ENCODE results near the gene GGTA1. TPM values are rescaled to one million over a fixed set of nuclear protein-coding genes. Genes with fewer than 3 reads are reported as not detected.
"Not testable (repeated sequence)": the region's sequence is repeated elsewhere in the genome, so short reads cannot be mapped to it uniquely, and the experiment has no call there.

Gene GGTA1
- total RNA-seq, 1 experiment from 2014 or later: not detected

GRCh38 chr9:121527371-121527770 is 27.7 kb upstream of the GGTA1 start:
- H2AFZ ChIP-seq (ENCODE audit: low read length): no peak overlapping the region
- H3K9me2 ChIP-seq (replicated peaks; ENCODE audit: low read length): no peaks in the 10 kb centered on the region
- H3K79me2 ChIP-seq (ENCODE audit: low read length): no peaks in the 10 kb centered on the region
- ATAC-seq (no peak), DNase-seq (no peak)
- BruUV-seq (replicated peaks): no TSS peak
- no peak overlapping the region for H3K9ac ChIP-seq (ENCODE audit: low read length)
- ChIA-PET CTCF (no interaction called here), POLR2A (ENCODE audit: unreplicated experiment) (no interaction called here)
- no peaks in the 10 kb centered on the region for H4K20me1 ChIP-seq (ENCODE audit: low read length)
- no peaks in the 10 kb centered on the region for H3K27me3 ChIP-seq (ENCODE audit: low read length)
- intact Hi-C loops (cut with micrococcal nuclease): no loop called here
- no peak overlapping the region for H3K4me2 ChIP-seq (ENCODE audit: low read length)
- no peaks in the 10 kb centered on the region for H3K9me3 ChIP-seq (ENCODE audit: low read length)
- H3K4me1 ChIP-seq (ENCODE audit: insufficient read depth, low read length): no peaks in the 10 kb centered on the region
- no peak overlapping the region for H3K27ac ChIP-seq (ENCODE audit: low read length)
- H3F3A ChIP-seq (ENCODE audit: low read length, unreplicated experiment): no peaks in the 10 kb centered on the region
- TF ChIP-seq EZH2phosphoT487 (IDR thresholded peaks at IDR 0.05; ENCODE audit: borderline replicate concordance, low read length): no peak
- H3K36me3 ChIP-seq (ENCODE audit: low read depth, low read length): no peaks in the 10 kb centered on the region
- H3K4me3 ChIP-seq (ENCODE audit: low read length): no peak overlapping the region

GRCh38 chr9:121519688-121520087 is 20.0 kb upstream of the GGTA1 start:
- H3F3A ChIP-seq (ENCODE audit: low read length, unreplicated experiment); H3K9me2 ChIP-seq (replicated peaks; ENCODE audit: low read length); H3K4me2 ChIP-seq (ENCODE audit: low read length); H2AFZ ChIP-seq (ENCODE audit: low read length); H3K27ac ChIP-seq (ENCODE audit: low read length); H3K9me3 ChIP-seq (ENCODE audit: low read length); CTCF ChIA-PET; H3K79me2 ChIP-seq (ENCODE audit: low read length); intact Hi-C loops (cut with micrococcal nuclease); BruUV-seq (replicated peaks); DNase-seq; H3K27me3 ChIP-seq (ENCODE audit: low read length); H3K4me1 ChIP-seq (ENCODE audit: insufficient read depth, low read length); POLR2A ChIA-PET (ENCODE audit: unreplicated experiment); H3K4me3 ChIP-seq (ENCODE audit: low read length); H3K9ac ChIP-seq (ENCODE audit: low read length); H3K36me3 ChIP-seq (ENCODE audit: low read depth, low read length); ATAC-seq; H4K20me1 ChIP-seq (ENCODE audit: low read length): not testable (repeated sequence)

- ATAC-seq (no peak), DNase-seq (no peak)
- Histone ChIP-seq H2AFZ (ENCODE audit: low read length) (no peak overlapping the region), H3K4me2 (ENCODE audit: low read length) (no peak overlapping the region), H3K9me2 (replicated peaks; ENCODE audit: low read length) (no peaks in the 10 kb centered on the region), H3K9ac (ENCODE audit: low read length) (no peak overlapping the region), H3K4me3 (ENCODE audit: low read length) (no peak overlapping the region), H3K27me3 (ENCODE audit: low read length) (peaks cover 9% of the 10 kb centered on the region; the same call in 1 of the 2 replicates), H3K9me3 (ENCODE audit: low read length) (no peaks in the 10 kb centered on the region), H3K4me1 (ENCODE audit: insufficient read depth, low read length) (no peaks in the 10 kb centered on the region), H3K36me3 (ENCODE audit: low read depth, low read length) (no peaks in the 10 kb centered on the region), H3K79me2 (ENCODE audit: low read length) (no peaks in the 10 kb centered on the region), H3K27ac (ENCODE audit: low read length) (no peak overlapping the region), H4K20me1 (ENCODE audit: low read length) (no peaks in the 10 kb centered on the region), H3F3A (ENCODE audit: low read length, unreplicated experiment) (no peaks in the 10 kb centered on the region)
- intact Hi-C loops (cut with micrococcal nuclease): no loop called here
- BruUV-seq (replicated peaks): no TSS peak
- POLR2A ChIA-PET (ENCODE audit: unreplicated experiment): no interaction called here
- no peak for TF ChIP-seq EZH2 (IDR thresholded peaks at IDR 0.05; ENCODE audit: low read length, unreplicated experiment)
- TF ChIP-seq, protein P1, sequence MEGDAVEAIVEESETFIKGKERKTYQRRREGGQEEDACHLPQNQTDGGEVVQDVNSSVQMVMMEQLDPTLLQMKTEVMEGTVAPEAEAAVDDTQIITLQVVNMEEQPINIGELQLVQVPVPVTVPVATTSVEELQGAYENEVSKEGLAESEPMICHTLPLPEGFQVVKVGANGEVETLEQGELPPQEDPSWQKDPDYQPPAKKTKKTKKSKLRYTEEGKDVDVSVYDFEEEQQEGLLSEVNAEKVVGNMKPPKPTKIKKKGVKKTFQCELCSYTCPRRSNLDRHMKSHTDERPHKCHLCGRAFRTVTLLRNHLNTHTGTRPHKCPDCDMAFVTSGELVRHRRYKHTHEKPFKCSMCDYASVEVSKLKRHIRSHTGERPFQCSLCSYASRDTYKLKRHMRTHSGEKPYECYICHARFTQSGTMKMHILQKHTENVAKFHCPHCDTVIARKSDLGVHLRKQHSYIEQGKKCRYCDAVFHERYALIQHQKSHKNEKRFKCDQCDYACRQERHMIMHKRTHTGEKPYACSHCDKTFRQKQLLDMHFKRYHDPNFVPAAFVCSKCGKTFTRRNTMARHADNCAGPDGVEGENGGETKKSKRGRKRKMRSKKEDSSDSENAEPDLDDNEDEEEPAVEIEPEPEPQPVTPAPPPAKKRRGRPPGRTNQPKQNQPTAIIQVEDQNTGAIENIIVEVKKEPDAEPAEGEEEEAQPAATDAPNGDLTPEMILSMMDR (conservative IDR thresholded peaks at IDR 0.05; ENCODE audit: low read depth, low read length): no peak
- CTCF ChIA-PET: no interaction called here
Measured at GRCh38 chr9:121518634-121519033, 19.0 kb upstream of the GGTA1 start.

- DNase-seq; H3K9me2 ChIP-seq (replicated peaks; ENCODE audit: low read length); CTCF ChIA-PET; H3K4me3 ChIP-seq (ENCODE audit: low read length); H3K4me1 ChIP-seq (ENCODE audit: insufficient read depth, low read length); H2AFZ ChIP-seq (ENCODE audit: low read length); H4K20me1 ChIP-seq (ENCODE audit: low read length); H3K4me2 ChIP-seq (ENCODE audit: low read length); H3K36me3 ChIP-seq (ENCODE audit: low read depth, low read length); POLR2A ChIA-PET (ENCODE audit: unreplicated experiment); H3K79me2 ChIP-seq (ENCODE audit: low read length); H3K9me3 ChIP-seq (ENCODE audit: low read length); H3K9ac ChIP-seq (ENCODE audit: low read length); H3K27ac ChIP-seq (ENCODE audit: low read length); H3F3A ChIP-seq (ENCODE audit: low read length, unreplicated experiment); intact Hi-C loops (cut with micrococcal nuclease); H3K27me3 ChIP-seq (ENCODE audit: low read length); BruUV-seq (replicated peaks); ATAC-seq: not testable (repeated sequence)
Measured at GRCh38 chr9:121513166-121513565, 13.5 kb upstream of the GGTA1 start.

Measured in PC-3 (cell line).